ENCODE results near the gene HEXIM1.

The HEXIM1 gene

GRCh38 chr17:45148183-45149036 is at the start of gene HEXIM1:
Gene HEXIM1, plus strand, starts transcription at chr17:45148475. Its CDS starts 716 bp downstream, at chr17:45149191.
- DNase-seq: peak; percentile 96 to 100 (median 99)

- peak in 12 of 14 donors; percentile 34 to 89 (median 76) for DNase-seq
Observed at GRCh38 chr17:45098869-45099616, 49.2 kb upstream of the HEXIM1 start.

GRCh38 chr17:45101546-45101882 is 46.8 kb upstream of the HEXIM1 start:
- DNase-seq: no peak

GRCh38 chr17:45101883-45102811 is 46.1 kb upstream of the HEXIM1 start:
- DNase-seq: no peak

GRCh38 chr17:45102856-45103255 is 45.4 kb upstream of the HEXIM1 start:
- DNase-seq: no peak

GRCh38 chr17:45103269-45103795 is 44.9 kb upstream of the HEXIM1 start:
- peak in 1 of 14 donors; percentile 14 for DNase-seq

- peak in 1 of 14 donors; percentile 54 for DNase-seq
Observed at GRCh38 chr17:45104029-45104428, 44.2 kb upstream of the HEXIM1 start.

- DNase-seq: no peak
Observed at GRCh38 chr17:45104497-45104896, 43.8 kb upstream of the HEXIM1 start.

GRCh38 chr17:45104907-45105624 is 43.2 kb upstream of the HEXIM1 start:
- DNase-seq: no peak

GRCh38 chr17:45106096-45106495 is 42.2 kb upstream of the HEXIM1 start:
- no peak for DNase-seq

- DNase-seq: no peak
Observed at GRCh38 chr17:45106582-45106981, 41.7 kb upstream of the HEXIM1 start.

- no peak for DNase-seq
Observed at GRCh38 chr17:45107293-45108010, 40.8 kb upstream of the HEXIM1 start.

- no peak for DNase-seq
Observed at GRCh38 chr17:45108051-45108450, 40.2 kb upstream of the HEXIM1 start.

- DNase-seq: no peak
Observed at GRCh38 chr17:45108595-45109521, 39.4 kb upstream of the HEXIM1 start.

GRCh38 chr17:45110676-45111611 is 37.3 kb upstream of the HEXIM1 start:
- peak in 10 of 14 donors; percentile 43 to 86 (median 70) for DNase-seq

- no peak for DNase-seq
Observed at GRCh38 chr17:45111850-45112249, 36.4 kb upstream of the HEXIM1 start.

GRCh38 chr17:45112559-45113423 is 35.5 kb upstream of the HEXIM1 start:
- DNase-seq: no peak

- DNase-seq: no peak
Observed at GRCh38 chr17:45113424-45113754, 34.9 kb upstream of the HEXIM1 start.

All from C1 segment of cervical spinal cord (tissue), 14 donors.